Measurements from ENCODE around the gene CACNA2D3. TPM values are rescaled to one million over a fixed set of nuclear protein-coding genes. Genes with fewer than 3 reads are reported as not detected.

CACNA2D3 gene
- total RNA-seq, 4 donors from 2014 or later: 0.27 to 1.5 (median 0.79) TPM

GRCh38 chr3:54642147-54642546 is 519.8 kb downstream of the CACNA2D3 start:
- H3K4me3 ChIP-seq (ENCODE audit: low read depth, poor library complexity, severe bottlenecking): no peak overlapping the region
- intact Hi-C loops (cut with DNase I; ENCODE audit: low total_unique reads): no loop called here
- WGBS, 2 donors: 82 to 92% methylated on average over 6 of the region's 6 CpGs
- TF ChIP-seq POLR2A (IDR thresholded peaks at IDR 0.05): no peak
- TF ChIP-seq CTCF (IDR thresholded peaks at IDR 0.05): no peak
- DNase-seq (ENCODE audit: low spot score in 2 of 2): no peak

- H3K4me3 ChIP-seq (ENCODE audit: low read depth, poor library complexity, severe bottlenecking): no peak overlapping the region
- TF ChIP-seq CTCF (IDR thresholded peaks at IDR 0.05): no peak
- TF ChIP-seq POLR2A (IDR thresholded peaks at IDR 0.05): no peak
- intact Hi-C loops (cut with DNase I; ENCODE audit: low total_unique reads): no loop called here
- DNase-seq (ENCODE audit: low spot score in 2 of 2): no peak
Observed at GRCh38 chr3:54647721-54648120, 525.4 kb downstream of the CACNA2D3 start.

GRCh38 chr3:54649551-54649950 is 527.2 kb downstream of the CACNA2D3 start:
- no peak overlapping the region for H3K4me3 ChIP-seq (ENCODE audit: low read depth, poor library complexity, severe bottlenecking)
- no peak for TF ChIP-seq CTCF (IDR thresholded peaks at IDR 0.05)
- no peak for TF ChIP-seq POLR2A (IDR thresholded peaks at IDR 0.05)
- intact Hi-C loops (cut with DNase I; ENCODE audit: low total_unique reads): no loop called here
- no peak for DNase-seq (ENCODE audit: low spot score in 2 of 2)

- intact Hi-C loops (cut with DNase I; ENCODE audit: low total_unique reads): no loop called here
- no peak for DNase-seq (ENCODE audit: low spot score in 2 of 2)
- no peak for TF ChIP-seq CTCF (IDR thresholded peaks at IDR 0.05)
- TF ChIP-seq POLR2A (IDR thresholded peaks at IDR 0.05): no peak
- H3K4me3 ChIP-seq (ENCODE audit: low read depth, poor library complexity, severe bottlenecking): no peak overlapping the region
- 25 to 44% methylated on average over 4 to 6 of the region's 6 CpGs for whole genome bisulfite sequencing, 2 donors
Observed at GRCh38 chr3:54653456-54654195, 531.3 kb downstream of the CACNA2D3 start.

GRCh38 chr3:54654776-54655175 is 532.4 kb downstream of the CACNA2D3 start:
- H3K4me3 ChIP-seq (ENCODE audit: low read depth, poor library complexity, severe bottlenecking): no peak overlapping the region
- intact Hi-C loops (cut with DNase I; ENCODE audit: low total_unique reads): no loop called here
- no peak for TF ChIP-seq POLR2A (IDR thresholded peaks at IDR 0.05)
- 75 to 79% methylated on average over 4 of the region's 4 CpGs for WGBS, 2 donors
- DNase-seq (ENCODE audit: low spot score in 2 of 2): no peak

GRCh38 chr3:54659347-54659746 is 537.0 kb downstream of the CACNA2D3 start:
- H3K4me3 ChIP-seq (ENCODE audit: low read depth, poor library complexity, severe bottlenecking): no peak overlapping the region
- WGBS, 2 donors: 83 to 85% methylated on average over 3 of the region's 3 CpGs
- no peak for TF ChIP-seq CTCF (IDR thresholded peaks at IDR 0.05)
- TF ChIP-seq POLR2A (IDR thresholded peaks at IDR 0.05): no peak
- DNase-seq (ENCODE audit: low spot score in 2 of 2): no peak
- intact Hi-C loops (cut with DNase I; ENCODE audit: low total_unique reads): no loop called here

Measured in lower leg skin (tissue), 4 donors.